GM23248 (cell line): ENCODE results near the gene PLCL2. TPM values are rescaled to one million over a fixed set of nuclear protein-coding genes. Genes with fewer than 3 reads are reported as not detected.

Experiments
- DNase-seq: peaks from one replicate; pipeline ENCODE4 v3.0.0-alpha.2; 2015
- H2AFZ ChIP-seq: fragments of 200-600 bp; sonication (generic); 2 replicates; pipeline ENCODE4 v1.6.1; 2016; ENCODE audit warnings: antibody characterized with exemption
- H3F3A ChIP-seq: fragments of 200-600 bp; sonication (generic); 2 replicates; pipeline ENCODE4 v1.6.1; 2016; ENCODE audit warnings: mild to moderate bottlenecking, antibody characterized with exemption, mixed run types; ENCODE audit not compliant: insufficient read depth
- H3K27ac ChIP-seq: fragments of 200-600 bp; sonication (generic); 2 replicates; pipeline ENCODE4 v1.5.1; 2016; ENCODE audit warnings: mild to moderate bottlenecking
- H3K27me3 ChIP-seq: fragments of 200-600 bp; sonication (generic); replicated peaks from 2 replicates; pipeline ENCODE4 v1.6.1; 2016; ENCODE audit warnings: mild to moderate bottlenecking; ENCODE audit not compliant: insufficient read depth
- H3K36me3 ChIP-seq: fragments of 200-600 bp; sonication (generic); 2 replicates; pipeline ENCODE4 v1.6.1; 2016; ENCODE audit warnings: low read depth, mild to moderate bottlenecking
- H3K4me1 ChIP-seq: fragments of 200-600 bp; sonication (generic); 2 replicates; pipeline ENCODE4 v1.6.1; 2016; ENCODE audit warnings: mild to moderate bottlenecking; ENCODE audit not compliant: insufficient read depth
- H3K4me2 ChIP-seq: fragments of 200-600 bp; sonication (generic); one replicate; pipeline ENCODE4 v1.6.1; 2016; ENCODE audit warnings: mild to moderate bottlenecking; ENCODE audit not compliant: unreplicated experiment
- H3K4me3 ChIP-seq: fragments of 200-600 bp; sonication (generic); 2 replicates; pipeline ENCODE4 v1.5.1; 2016; ENCODE audit warnings: mild to moderate bottlenecking
- H3K79me2 ChIP-seq: fragments of 200-600 bp; sonication (generic); 2 replicates; pipeline ENCODE4 v1.6.1; 2016; ENCODE audit warnings: mild to moderate bottlenecking; ENCODE audit not compliant: insufficient read depth
- H3K9ac ChIP-seq: fragments of 200-600 bp; sonication (generic); 2 replicates; pipeline ENCODE4 v1.6.1; 2016; ENCODE audit warnings: mild to moderate bottlenecking
- H3K9me2 ChIP-seq: fragments of 200-600 bp; sonication (generic); 2 replicates; pipeline ENCODE4 v1.6.1; 2016; ENCODE audit warnings: mixed run types, mild to moderate bottlenecking, moderate library complexity; ENCODE audit not compliant: insufficient read depth
- H3K9me3 ChIP-seq: fragments of 200-600 bp; sonication (generic); one replicate; pipeline ENCODE4 v1.6.1; 2017; ENCODE audit warnings: low read depth
- H4K20me1 ChIP-seq: fragments of 200-600 bp; sonication (generic); 2 replicates; pipeline ENCODE4 v1.6.0; 2016; ENCODE audit not compliant: insufficient read depth
- EZH2 ChIP-seq: fragments of 200-600 bp; sonication (generic); IDR thresholded peaks from 2 replicates; pipeline ENCODE4 v1.6.1; 2018; ENCODE audit warnings: antibody characterized with exemption, mild to moderate bottlenecking; ENCODE audit not compliant: insufficient read depth, poor library complexity, severe bottlenecking
- EZH2phosphoT487 ChIP-seq: fragments of 200-600 bp; sonication (generic); IDR thresholded peaks from 2 replicates; pipeline ENCODE4 v1.6.1; 2018; ENCODE audit warnings: antibody characterized with exemption, moderate library complexity, mild to moderate bottlenecking, low read depth; ENCODE audit not compliant: insufficient read depth
- WGBS, 2 experiments: methylation state at CpG; one replicate each; pipeline ENCODE4 v1.1.6; 2015 to 2017; ENCODE audit warnings: low lambda C conversion rate in 2 of 2, low coverage in 1 of 2; ENCODE audit errors: missing lambda C conversion rate in 2 of 2; 5-methylcytosine and 5-hydroxymethylcytosine counted together
- in situ Hi-C: fragments of 300-500 bp; cut with MboI; formaldehyde crosslinking; loops from 2 replicates; pipeline ENCODE4 v1.15.0; 2020
- polyA plus RNA-seq: library from polyadenylated mRNA; unstranded; fragments of >200 nt; fragmentation: Nextera tagmentation; extraction: Ambion mirVana; gene quantifications from 2 replicates; pipeline ENCODE4 v1.2.1, GENCODE V29; 2016
- total RNA-seq: library from RNA; depleted of rRNA; stranded (reverse); fragments of >200 nt; shearing (Covaris generic); gene quantifications from 2 replicates; pipeline ENCODE4 v1.2.3, GENCODE V29; 2014

The PLCL2 gene
- total and polyA plus RNA-seq, 2 experiments from 2014 or later, result 1.4 to 5.1 TPM

- Histone ChIP-seq H3K27ac (no peak overlapping the region), H3K27me3 (no peaks in the 10 kb centered on the region), H3K79me2 (peaks cover 33% of the 10 kb centered on the region), H3K4me1 (no peaks in the 10 kb centered on the region), H2AFZ (no peak overlapping the region), H3K9ac (no peak overlapping the region), H3K4me2 (no peak overlapping the region), H3K9me2 (no peaks in the 10 kb centered on the region), H3K9me3 (no peaks in the 10 kb centered on the region), H4K20me1 (no peaks in the 10 kb centered on the region), H3K4me3 (no peak overlapping the region), H3F3A (no peaks in the 10 kb centered on the region), H3K36me3 (no peaks in the 10 kb centered on the region)
- in situ Hi-C loops, result no loop called here
- TF ChIP-seq EZH2phosphoT487, result no peak
- TF ChIP-seq EZH2, result no peak
- 73 to 75% methylated on average over 11 of the region's 11 CpGs for WGBS, 2 experiments
- no peak for DNase-seq
Measured at GRCh38 chr3:16897254-16897926, 12.6 kb downstream of the PLCL2 start.

- Histone ChIP-seq H3K9me2 (no peaks in the 10 kb centered on the region), H3F3A (no peaks in the 10 kb centered on the region), H4K20me1 (no peaks in the 10 kb centered on the region), H3K4me3 (no peak overlapping the region), H3K27me3 (no peaks in the 10 kb centered on the region), H3K27ac (no peak overlapping the region), H3K9ac (no peak overlapping the region), H3K79me2 (peaks cover 30% of the 10 kb centered on the region), H3K4me1 (no peaks in the 10 kb centered on the region), H2AFZ (no peak overlapping the region), H3K4me2 (no peak overlapping the region), H3K9me3 (no peaks in the 10 kb centered on the region), H3K36me3 (no peaks in the 10 kb centered on the region)
- in situ Hi-C loops, result no loop called here
- WGBS, 2 experiments, result 89% methylated on average over 6 to 7 of the region's 7 CpGs
- TF ChIP-seq EZH2 (no peak), EZH2phosphoT487 (no peak)
- DNase-seq, result no peak
Measured at GRCh38 chr3:16898595-16899395, 14.0 kb downstream of the PLCL2 start.

GRCh38 chr3:16899919-16900318 is 15.2 kb downstream of the PLCL2 start:
- in situ Hi-C loops, result no loop called here
- H3K27ac ChIP-seq, result no peak overlapping the region
- no peaks in the 10 kb centered on the region for H3F3A ChIP-seq
- H2AFZ ChIP-seq, result no peak overlapping the region
- H3K27me3 ChIP-seq, result no peaks in the 10 kb centered on the region
- no peak overlapping the region for H3K9ac ChIP-seq
- TF ChIP-seq EZH2 (no peak), EZH2phosphoT487 (no peak)
- no peak overlapping the region for H3K4me3 ChIP-seq
- no peaks in the 10 kb centered on the region for H3K4me1 ChIP-seq
- H3K36me3 ChIP-seq, result no peaks in the 10 kb centered on the region
- H4K20me1 ChIP-seq, result no peaks in the 10 kb centered on the region
- 97 to 98% methylated on average over 1 of the region's 1 CpG for WGBS, 2 experiments
- H3K79me2 ChIP-seq, result peaks cover 21% of the 10 kb centered on the region
- no peak overlapping the region for H3K4me2 ChIP-seq
- H3K9me2 ChIP-seq, result no peaks in the 10 kb centered on the region
- DNase-seq, result no peak
- no peaks in the 10 kb centered on the region for H3K9me3 ChIP-seq

GRCh38 chr3:16900779-16901440 is 16.2 kb downstream of the PLCL2 start:
- no peaks in the 10 kb centered on the region for H3K36me3 ChIP-seq
- H3K4me3 ChIP-seq, result no peak overlapping the region
- WGBS, 2 experiments, result 85 to 90% methylated on average over 4 of the region's 4 CpGs
- H3F3A ChIP-seq, result no peaks in the 10 kb centered on the region
- H4K20me1 ChIP-seq, result no peaks in the 10 kb centered on the region
- H3K9me3 ChIP-seq, result no peaks in the 10 kb centered on the region
- in situ Hi-C loops, result no loop called here
- H3K79me2 ChIP-seq, result peaks cover 15% of the 10 kb centered on the region; the same call in 1 of the 2 replicates
- no peak overlapping the region for H3K9ac ChIP-seq
- no peaks in the 10 kb centered on the region for H3K27me3 ChIP-seq
- no peak overlapping the region for H3K4me2 ChIP-seq
- no peaks in the 10 kb centered on the region for H3K9me2 ChIP-seq
- H3K27ac ChIP-seq, result no peak overlapping the region
- no peak overlapping the region for H2AFZ ChIP-seq
- H3K4me1 ChIP-seq, result no peaks in the 10 kb centered on the region
- TF ChIP-seq EZH2 (no peak), EZH2phosphoT487 (no peak)
- DNase-seq, result no peak
